Measurements from ENCODE around the gene CSNK1A1L. TPM values are rescaled to one million over a fixed set of nuclear protein-coding genes. Genes with fewer than 3 reads are reported as not detected.

The CSNK1A1L gene
- total and polyA plus RNA-seq, 2 of the 8 experiments (the other 6 are each of a cell fraction or from before 2014, with no cell fraction given), result not detected

DNA sequence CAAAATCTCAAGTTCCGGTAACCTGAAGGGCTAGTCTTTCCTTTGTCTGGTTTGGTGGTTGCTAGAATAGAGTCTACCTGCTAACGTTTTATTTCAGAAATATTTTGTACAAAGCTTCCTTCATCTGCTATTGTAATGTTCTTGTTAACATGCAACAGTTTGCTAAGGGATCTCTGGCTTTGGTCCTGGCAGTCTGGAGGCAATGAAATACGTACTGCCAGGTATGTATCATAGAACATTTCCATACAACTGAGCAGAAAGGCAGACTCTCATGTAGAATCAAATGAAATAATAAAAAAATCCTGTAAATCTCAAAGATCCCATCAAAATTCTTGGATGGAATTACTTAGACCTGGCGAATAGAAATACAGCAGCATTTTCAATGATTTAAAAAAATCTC is 8.8 kb upstream of the CSNK1A1L start (continued):
- TF ChIP-seq, protein P1, sequence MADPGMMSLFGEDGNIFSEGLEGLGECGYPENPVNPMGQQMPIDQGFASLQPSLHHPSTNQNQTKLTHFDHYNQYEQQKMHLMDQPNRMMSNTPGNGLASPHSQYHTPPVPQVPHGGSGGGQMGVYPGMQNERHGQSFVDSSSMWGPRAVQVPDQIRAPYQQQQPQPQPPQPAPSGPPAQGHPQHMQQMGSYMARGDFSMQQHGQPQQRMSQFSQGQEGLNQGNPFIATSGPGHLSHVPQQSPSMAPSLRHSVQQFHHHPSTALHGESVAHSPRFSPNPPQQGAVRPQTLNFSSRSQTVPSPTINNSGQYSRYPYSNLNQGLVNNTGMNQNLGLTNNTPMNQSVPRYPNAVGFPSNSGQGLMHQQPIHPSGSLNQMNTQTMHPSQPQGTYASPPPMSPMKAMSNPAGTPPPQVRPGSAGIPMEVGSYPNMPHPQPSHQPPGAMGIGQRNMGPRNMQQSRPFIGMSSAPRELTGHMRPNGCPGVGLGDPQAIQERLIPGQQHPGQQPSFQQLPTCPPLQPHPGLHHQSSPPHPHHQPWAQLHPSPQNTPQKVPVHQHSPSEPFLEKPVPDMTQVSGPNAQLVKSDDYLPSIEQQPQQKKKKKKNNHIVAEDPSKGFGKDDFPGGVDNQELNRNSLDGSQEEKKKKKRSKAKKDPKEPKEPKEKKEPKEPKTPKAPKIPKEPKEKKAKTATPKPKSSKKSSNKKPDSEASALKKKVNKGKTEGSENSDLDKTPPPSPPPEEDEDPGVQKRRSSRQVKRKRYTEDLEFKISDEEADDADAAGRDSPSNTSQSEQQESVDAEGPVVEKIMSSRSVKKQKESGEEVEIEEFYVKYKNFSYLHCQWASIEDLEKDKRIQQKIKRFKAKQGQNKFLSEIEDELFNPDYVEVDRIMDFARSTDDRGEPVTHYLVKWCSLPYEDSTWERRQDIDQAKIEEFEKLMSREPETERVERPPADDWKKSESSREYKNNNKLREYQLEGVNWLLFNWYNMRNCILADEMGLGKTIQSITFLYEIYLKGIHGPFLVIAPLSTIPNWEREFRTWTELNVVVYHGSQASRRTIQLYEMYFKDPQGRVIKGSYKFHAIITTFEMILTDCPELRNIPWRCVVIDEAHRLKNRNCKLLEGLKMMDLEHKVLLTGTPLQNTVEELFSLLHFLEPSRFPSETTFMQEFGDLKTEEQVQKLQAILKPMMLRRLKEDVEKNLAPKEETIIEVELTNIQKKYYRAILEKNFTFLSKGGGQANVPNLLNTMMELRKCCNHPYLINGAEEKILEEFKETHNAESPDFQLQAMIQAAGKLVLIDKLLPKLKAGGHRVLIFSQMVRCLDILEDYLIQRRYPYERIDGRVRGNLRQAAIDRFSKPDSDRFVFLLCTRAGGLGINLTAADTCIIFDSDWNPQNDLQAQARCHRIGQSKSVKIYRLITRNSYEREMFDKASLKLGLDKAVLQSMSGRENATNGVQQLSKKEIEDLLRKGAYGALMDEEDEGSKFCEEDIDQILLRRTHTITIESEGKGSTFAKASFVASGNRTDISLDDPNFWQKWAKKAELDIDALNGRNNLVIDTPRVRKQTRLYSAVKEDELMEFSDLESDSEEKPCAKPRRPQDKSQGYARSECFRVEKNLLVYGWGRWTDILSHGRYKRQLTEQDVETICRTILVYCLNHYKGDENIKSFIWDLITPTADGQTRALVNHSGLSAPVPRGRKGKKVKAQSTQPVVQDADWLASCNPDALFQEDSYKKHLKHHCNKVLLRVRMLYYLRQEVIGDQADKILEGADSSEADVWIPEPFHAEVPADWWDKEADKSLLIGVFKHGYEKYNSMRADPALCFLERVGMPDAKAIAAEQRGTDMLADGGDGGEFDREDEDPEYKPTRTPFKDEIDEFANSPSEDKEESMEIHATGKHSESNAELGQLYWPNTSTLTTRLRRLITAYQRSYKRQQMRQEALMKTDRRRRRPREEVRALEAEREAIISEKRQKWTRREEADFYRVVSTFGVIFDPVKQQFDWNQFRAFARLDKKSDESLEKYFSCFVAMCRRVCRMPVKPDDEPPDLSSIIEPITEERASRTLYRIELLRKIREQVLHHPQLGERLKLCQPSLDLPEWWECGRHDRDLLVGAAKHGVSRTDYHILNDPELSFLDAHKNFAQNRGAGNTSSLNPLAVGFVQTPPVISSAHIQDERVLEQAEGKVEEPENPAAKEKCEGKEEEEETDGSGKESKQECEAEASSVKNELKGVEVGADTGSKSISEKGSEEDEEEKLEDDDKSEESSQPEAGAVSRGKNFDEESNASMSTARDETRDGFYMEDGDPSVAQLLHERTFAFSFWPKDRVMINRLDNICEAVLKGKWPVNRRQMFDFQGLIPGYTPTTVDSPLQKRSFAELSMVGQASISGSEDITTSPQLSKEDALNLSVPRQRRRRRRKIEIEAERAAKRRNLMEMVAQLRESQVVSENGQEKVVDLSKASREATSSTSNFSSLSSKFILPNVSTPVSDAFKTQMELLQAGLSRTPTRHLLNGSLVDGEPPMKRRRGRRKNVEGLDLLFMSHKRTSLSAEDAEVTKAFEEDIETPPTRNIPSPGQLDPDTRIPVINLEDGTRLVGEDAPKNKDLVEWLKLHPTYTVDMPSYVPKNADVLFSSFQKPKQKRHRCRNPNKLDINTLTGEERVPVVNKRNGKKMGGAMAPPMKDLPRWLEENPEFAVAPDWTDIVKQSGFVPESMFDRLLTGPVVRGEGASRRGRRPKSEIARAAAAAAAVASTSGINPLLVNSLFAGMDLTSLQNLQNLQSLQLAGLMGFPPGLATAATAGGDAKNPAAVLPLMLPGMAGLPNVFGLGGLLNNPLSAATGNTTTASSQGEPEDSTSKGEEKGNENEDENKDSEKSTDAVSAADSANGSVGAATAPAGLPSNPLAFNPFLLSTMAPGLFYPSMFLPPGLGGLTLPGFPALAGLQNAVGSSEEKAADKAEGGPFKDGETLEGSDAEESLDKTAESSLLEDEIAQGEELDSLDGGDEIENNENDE (IDR thresholded peaks at IDR 0.05; ENCODE audit: insufficient replicate concordance, low read length), result no peak
- no peak for TF ChIP-seq GTF2F1 (IDR thresholded peaks at IDR 0.05; ENCODE audit: borderline replicate concordance, low read depth, low read length)
- TF ChIP-seq, protein P2, sequence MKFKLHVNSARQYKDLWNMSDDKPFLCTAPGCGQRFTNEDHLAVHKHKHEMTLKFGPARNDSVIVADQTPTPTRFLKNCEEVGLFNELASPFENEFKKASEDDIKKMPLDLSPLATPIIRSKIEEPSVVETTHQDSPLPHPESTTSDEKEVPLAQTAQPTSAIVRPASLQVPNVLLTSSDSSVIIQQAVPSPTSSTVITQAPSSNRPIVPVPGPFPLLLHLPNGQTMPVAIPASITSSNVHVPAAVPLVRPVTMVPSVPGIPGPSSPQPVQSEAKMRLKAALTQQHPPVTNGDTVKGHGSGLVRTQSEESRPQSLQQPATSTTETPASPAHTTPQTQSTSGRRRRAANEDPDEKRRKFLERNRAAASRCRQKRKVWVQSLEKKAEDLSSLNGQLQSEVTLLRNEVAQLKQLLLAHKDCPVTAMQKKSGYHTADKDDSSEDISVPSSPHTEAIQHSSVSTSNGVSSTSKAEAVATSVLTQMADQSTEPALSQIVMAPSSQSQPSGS (IDR thresholded peaks at IDR 0.05; ENCODE audit: low read length), result no peak
- no peak for TF ChIP-seq CTBP2 (IDR thresholded peaks at IDR 0.05; ENCODE audit: borderline replicate concordance, insufficient read depth, insufficient read length, low read length)
- no peak for TF ChIP-seq EGR1 (IDR thresholded peaks at IDR 0.05; ENCODE audit: borderline replicate concordance, low read depth, low read length)
- TF ChIP-seq PHF8 (conservative IDR thresholded peaks at IDR 0.05; ENCODE audit: low read depth, low read length), result no peak
- TF ChIP-seq RAD21 (IDR thresholded peaks at IDR 0.05 in 1 of 2, conservative IDR thresholded peaks at IDR 0.05 in 1 of 2; ENCODE audit: low read depth in 2 of 2, low read length in 2 of 2), result no peak
- no peak for TF ChIP-seq SP4 (IDR thresholded peaks at IDR 0.05; ENCODE audit: low read length)
- no peak for TF ChIP-seq KDM4A (IDR thresholded peaks at IDR 0.05; ENCODE audit: low read depth, low read length, severe bottlenecking)
- TF ChIP-seq CEBPB (IDR thresholded peaks at IDR 0.05; ENCODE audit: low read depth, low read length), result no peak

Data from H1 (cell line).